ENCODE data around the gene USP33.
A peak's percentile ranks its signal among the peaks of the same experiment; 100 is the strongest.
"Not testable (repeated sequence)": the region's sequence is repeated elsewhere in the genome, so short reads cannot be mapped to it uniquely, and the experiment has no call there.

USP33 gene

DNA sequence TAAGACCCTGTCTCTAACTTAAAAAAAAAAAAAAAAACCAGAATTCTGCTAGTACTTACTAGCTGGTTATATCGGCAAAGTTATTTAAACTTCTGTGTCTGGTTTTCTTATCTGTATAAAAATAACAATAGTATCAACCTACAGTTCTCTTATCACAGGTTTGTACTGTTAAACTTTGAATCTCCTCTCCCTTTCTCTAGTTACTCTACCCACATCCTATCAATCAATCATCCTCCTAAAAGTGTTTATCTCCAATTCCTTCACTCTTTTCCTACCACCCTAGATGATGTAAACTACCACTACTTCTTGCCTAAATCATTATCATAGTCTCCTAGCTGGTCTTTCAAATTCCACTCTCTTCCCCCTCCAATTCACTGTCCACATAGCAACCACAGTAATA, 27.6 kb downstream of the USP33 start:
- DNase-seq = no peak

DNA sequence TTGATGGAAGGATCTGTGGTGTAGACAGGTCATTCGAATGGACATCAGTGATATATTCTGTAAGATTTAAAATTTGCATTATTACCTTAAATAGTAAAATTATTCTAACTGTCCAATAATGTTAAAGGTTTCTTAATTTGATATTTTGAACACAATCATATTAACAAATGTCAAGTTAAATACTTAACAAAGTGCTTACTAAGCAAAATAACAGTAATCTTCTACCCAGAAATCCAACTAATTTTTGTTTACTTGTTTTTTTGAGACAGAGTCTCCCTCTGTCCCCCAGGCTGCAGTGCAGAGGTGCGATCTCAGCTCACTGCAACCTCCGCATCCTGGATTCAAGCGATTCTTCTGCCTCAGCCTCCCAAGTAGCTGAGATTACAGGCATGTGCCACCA, 33.9 kb downstream of the USP33 start:
- no peak for DNase-seq

DNA sequence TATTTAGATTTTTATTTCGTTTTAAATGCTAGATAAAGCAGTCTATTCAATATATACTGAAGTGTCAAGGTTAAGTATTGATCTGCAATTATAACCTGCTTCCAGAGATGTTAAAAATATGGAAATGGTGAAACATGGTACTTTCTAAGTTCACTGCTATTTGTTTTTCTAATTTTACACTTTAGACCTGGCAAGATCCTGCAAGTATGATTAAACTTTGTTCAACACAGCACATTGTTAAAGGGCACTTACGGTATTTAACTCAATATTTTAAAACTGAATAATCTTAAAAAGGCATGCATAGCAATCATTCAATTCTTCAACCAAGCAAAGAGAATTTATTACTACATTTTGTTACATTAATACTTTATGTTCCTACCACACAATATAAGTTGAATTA, 41.5 kb downstream of the USP33 start:
- no peak for DNase-seq

DNA sequence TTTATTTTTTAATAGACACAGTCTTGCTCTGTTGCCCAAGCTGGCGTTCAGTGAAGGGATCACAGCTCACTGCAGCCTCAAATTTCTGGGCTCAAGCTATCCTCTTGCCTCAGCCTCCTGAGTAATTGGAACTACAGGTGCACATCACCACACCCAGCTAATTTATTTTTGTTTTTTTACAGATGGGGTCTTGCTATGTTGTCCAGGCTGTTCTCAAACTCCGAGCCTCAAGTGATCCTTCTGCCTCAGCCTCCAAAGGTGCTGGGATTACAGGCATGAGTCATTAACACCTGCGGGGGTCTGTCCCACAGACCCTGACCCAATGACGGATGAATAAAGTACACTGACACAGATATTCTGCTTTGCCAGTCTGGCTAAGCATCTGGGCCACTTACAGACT, 43.6 kb downstream of the USP33 start:
- no peak for DNase-seq

DNA sequence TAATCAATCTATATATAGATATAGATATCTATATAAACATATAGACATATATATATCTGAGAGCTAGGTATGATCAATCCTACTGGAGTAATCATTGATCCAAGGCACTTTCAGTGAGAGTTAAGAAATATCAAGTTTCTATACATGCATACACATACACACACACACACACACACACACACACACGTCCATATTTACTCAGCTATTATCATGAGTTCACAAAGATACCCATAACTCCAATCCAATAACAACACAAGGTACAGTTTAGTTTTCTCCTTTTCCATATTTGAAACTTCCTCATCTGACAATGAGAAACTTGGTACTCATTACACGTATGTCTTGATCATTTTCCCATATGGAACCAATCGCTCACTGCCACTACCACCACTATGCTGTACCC, 49.9 kb downstream of the USP33 start:
- no peak for DNase-seq

DNA sequence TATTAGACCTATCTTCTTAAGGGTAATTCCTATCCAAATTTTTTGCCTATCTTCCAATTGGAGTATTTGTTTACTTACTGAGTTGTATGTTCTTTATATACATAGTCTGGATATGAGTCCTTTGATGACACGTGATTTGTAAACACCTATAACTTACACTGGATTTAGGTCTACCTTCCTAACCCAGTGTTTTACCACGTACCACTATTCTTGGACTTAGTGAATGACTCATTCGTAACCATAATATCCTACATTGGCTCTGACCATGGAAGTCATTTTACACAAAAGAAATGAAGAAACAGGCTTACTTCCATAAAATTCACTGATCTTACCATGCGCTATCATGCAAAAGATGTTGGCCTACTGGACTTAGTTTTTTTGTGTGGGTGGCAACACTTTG, 53.3 kb downstream of the USP33 start:
- no peak for DNase-seq

DNA sequence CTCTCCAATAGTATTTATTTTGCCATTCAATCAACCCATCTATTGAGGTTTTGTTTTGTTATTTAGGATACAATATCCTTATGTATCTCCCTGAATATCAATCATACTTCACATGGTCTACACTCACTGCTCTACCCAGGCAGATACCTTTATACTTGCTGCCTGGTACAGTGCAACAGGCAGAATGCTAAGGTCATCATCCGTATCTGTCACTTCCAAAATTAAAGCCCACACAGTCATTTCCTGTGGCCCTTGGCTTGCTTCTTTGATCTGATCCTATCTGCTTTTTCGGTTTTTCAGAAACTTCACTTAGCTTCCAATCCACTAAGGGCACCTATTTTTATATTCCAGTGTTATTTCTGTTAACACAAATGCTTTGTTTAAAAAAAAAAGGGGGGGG, 54.9 kb downstream of the USP33 start:
- DNase-seq = no peak

DNA sequence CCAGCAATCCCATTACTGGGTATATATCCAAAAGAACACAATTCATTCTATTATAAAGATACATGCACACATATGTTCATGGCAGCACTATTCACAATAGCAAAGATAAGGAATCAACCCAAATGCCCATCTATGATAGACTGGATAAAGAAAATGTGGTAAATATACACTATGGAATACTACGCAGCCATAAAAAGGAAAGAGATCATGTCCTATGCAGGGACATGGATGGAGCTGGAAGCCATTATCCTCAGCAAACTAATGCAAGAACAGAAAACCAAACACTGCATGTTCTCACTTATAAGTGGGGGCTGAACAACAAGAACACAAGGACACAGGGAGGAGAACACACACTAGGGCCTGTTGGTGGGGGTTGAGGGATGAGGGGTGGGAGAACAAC, 60.0 kb downstream of the USP33 start:
- not testable (repeated sequence) for DNase-seq

DNA sequence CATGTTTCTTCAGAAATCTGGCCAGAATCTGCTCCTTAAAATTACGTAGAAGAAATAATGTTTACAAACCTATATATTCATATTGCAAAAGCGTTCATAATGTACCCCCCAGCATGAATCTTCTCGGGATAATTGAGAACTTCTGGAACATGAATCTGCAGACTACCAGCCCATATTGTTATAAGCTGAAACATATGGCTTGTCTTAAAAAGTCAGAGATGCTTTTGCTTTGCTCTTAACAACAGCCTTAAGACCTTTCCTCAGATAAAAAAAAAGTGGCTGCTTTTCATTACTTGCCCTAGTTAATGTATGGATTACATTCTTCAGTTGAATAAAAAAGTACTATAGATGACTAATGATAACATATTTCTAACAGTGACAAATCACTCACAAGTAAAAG, 62.2 kb downstream of the USP33 start:
- no peak for DNase-seq

DNA sequence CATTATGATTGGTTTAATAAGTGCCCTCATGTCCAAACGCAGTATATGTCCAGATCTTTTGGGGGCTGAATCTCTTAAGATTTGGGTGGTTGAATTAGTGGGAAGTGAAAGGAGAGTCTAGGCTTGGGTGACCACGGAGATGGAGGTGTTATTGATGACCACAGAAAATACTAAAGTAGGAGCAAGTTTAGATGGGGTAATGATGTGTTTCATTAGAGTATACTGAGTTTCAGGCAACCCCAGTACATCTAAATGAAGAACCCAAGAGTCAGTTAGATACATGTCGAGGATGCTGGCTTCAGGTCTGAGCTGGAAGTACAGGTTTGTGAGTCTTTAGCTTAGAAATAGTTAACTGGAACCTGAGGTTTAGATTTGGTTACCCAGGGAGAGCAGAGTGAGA, 70.7 kb downstream of the USP33 start:
- DNase-seq = no peak

DNA sequence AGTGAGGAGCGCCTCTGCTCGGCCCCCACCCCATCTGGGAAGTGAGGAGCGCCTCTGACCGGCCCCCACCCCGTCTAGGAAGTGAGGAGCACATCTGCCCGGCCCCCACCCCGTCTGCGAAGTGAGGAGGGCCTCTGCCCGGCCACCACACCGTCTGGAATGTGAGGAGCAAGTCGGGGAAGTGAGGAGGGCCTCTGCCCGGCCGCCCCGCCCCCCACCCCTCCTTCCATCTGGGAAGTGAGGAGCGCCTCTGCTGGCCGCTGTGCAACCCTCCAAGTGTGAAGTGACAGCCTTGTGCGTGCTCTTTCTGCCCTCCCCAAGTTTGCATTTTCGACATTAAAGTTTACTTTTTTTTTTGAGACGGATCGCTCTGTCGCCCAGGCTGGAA, 72.1 kb downstream of the USP33 start:
- no peak for DNase-seq

DNA sequence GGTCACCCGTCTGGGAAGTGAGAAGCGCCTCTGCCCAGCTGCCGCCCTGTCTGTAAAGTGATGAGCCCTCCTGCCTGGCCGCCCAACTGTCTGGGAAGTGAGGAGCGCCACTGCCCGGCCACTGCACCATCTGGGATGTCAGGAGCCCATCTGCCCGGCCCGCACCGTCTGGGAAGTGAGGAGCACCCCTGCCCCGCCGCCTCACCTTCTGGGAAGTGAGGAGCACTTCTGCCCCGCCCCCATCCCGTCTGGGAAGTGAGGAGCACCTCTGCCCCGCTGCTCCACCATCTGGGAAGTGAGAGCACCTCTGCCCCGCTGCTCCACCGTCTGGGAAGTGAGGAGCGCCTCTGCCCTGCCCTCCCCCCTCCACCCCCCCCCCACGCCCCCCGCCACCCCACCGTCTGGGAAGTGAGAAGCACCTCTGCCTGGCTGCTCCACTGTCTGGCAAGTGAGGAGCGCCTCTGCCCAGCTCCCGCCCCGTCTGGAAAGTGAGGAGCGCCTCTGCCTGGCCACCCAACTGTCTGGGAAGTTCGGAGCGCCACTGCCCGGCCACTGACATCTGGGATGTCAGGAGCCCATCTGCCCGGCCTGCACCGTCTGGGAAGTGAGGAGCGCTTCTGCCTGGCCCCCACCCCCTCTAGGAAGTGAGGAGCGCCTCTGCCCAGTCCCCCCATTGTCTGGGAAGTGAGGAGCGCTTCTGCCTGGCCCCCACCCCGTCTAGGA, 72.7 kb downstream of the USP33 start:
- no peak for DNase-seq

DNA sequence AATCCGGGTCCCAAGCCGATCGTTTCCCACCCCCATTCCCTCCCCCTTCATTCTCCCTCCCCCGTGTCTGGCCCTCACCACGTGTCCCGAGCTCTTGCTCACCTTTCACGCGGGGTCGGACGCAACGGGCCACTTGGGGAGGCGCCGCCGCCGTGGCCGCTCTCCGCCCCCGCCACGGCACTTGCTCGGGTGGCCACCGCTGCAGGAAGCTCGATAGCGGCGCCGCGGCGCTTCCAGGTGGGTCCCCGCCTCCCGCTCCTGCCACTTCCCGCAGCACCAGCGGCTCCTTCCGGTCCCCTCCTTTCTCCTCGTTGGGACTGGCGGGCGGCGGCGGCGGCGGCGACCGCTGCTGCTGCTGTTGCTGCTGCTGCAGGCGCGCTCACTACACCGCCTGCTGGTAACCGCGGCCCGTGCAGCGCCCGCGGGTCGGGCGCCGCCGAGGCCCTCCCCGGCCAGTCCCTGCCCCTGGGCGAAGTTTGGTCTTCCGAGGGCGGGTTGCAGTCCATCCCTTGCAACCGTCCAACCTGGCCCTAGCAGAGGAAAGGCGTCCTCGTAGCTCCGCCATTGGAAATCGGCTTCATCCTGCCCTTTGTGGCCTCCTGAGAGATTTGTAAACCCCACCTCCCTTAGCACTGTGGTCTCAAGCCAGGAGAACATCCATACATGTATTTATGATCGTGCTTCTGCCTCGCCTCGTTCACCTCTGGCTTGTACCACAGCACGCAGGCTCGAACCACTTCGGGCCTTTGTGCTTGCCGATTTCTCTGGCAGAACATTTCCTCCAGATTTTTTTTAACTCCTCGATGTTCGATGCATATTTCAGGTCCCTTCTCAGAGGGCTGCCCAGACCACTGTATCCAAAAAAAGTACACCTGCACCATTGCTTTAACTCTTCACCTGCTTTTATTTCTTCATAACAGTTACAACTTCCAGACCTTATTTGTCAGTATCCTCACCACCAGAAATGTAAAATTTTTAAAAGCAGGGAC, 76.2 kb downstream of the USP33 start:
- peak; percentile 86 for DNase-seq

DNA sequence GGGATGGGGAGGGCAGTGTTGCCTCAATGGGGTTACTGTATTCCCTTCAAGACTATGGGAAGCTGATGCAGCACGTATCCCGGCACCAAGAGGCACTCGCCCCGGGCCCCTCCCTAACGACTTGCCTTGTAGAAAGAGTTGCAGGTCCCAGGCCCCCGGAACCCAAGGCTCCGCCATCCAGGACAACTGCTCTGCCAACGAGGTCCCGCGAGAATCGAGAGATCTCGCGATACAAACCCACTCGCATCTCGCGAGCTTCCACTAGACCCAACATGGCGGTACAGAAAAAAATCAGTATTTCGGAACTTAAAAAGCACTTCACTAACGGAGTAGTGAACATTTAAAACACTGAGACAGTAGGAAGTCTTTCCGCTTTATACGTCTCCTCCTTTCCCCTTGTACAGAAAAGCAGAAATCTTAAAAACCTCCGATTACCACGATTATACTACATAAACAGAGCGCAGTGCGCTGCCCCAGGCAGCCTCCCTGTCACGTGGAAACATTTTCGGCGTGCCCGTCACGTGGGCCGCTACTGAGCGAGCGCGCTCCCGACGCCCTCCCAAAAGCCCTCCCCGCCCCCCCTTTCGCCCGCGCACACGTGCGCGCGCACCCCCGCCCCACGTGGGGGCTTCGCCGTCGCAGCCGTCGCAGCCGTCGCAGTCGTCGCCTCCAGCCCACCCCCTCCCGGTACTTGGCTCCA, 77.0 kb downstream of the USP33 start, which contains the start of gene ZZZ3:
ZZZ3 (minus strand) TSS at position 199 of the 700 bp plus-strand sequence. CDS start 49,304 bp downstream, outside the sequence.
- peak; percentile 93 for DNase-seq

DNA sequence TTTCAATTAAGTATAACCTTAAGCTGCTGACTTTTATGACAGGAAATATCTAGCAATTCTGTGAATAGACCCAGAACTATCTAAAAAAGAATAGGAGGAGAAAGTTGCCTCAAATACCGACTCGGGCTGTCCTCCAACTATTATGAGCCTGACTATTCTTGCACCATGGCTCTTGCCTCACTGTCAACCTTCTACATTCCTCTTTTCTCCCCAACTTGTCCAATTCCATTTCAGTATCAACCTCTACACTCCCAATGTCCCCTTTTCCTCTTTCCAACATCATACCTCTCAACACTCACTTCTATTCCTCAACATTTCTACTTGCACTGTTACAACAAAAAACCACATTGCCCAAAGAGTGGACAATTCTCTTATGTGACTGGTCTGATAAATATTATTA, 79.5 kb downstream of the USP33 start:
- DNase-seq = no peak

DNA sequence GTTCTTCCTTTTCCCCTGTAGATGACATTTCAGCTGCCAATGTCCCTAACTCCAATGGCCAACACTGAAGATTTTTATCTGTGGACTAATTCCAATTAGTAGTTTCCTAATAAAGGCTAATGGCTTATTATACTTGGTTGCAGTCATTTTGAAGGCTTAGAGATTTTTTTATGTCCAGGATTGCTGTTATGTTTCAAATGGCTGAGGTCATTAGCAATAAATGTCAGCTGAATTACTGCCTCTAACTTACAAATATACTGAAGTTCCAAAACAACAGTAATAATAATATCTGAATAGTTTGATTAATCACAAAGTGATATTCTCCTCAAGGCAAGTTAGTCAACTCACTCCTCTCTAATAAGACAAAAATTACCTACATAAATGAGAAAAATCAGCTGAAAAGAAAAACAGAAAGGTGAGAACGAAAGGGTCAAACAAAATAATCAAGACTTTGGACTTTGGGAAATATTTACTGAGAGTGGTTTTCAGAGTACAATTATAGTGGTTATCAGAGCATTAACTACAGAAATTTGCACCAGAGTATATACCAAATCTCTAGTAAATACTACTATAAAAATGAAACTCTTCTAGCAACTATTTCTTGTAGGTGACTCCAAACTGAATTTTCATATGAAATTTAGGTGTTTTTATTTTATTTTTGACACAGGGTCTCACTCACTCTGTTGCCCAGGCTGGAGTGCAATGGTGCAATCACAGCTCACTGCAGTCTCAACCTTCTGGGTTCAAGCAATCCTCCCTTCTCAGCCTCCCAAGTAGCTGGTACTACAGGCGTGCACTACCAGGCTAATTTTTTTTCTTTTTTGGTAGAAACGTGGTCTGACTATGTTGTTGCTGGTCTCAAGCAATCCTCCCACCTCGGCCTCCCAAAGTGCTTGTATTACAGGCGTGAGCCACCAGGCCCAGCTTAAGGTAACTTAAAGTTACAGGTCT, 80.7 kb downstream of the USP33 start:
- DNase-seq = no peak

DNA sequence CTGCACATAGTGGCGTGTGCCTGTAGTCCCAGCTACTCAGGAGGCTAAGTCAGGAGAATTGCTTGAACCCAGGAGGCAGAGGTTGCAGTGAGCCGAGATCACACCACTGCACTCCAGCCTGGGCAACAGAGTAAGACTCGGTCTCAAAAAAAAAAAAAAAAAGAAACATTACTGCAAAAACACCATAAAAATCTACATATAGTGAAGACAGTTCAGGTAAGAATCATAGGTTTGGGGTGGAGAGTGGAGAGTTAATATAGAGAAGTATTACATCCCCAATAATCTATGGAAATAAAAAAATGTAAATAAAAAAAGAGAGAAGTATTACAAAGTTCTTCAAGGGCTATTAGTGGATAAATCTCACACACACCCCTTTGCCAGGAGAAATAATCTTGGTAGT, 84.8 kb downstream of the USP33 start:
- not testable (repeated sequence) for DNase-seq

DNA sequence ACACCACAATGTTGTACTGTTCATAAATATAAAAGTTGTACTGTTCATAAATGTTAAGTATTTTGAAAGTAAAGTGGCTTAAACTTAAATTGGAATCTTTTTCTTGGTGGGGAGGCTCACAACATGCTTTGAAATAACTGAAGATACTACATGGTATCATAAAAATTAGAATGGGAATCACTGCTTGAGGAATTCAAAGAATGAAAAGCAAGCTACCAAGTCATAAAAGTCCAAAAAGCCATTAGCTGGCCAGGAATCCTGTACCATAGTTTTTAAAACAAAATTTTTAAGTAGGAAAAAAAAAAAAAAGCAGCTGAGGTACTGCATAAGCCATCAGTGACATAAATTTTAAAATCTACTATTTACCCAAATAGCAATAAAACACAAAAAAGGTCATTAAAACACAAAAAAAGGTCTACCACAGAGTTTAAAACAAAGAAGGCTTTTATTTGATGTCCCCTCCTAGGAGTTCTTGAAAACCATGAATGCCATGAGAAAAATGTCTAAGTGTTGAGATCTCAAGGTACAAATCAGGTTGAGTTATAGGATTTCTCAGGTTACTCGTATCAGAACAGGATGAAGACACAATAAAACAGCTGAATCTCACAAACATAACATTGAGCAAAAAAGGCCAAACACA, 85.8 kb downstream of the USP33 start:
- DNase-seq = no peak

DNA sequence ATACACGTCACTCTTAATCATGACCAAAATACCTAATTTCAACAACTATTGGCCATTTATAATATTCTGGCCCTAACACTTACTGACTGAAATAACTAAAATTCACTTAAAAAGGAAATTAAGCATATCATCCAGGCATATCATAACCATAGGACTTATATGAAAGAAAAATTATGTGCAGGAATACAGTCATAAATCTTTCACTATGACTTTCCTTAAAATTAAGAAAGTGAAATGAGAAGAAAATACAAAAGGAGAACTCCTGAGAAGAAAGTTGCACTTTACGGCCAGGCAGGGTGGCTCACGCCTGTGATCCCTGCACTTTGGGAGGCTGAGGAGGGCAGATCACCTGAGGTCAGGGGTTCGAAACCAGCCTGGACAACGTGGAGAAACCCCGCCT, 86.6 kb downstream of the USP33 start:
- no peak for DNase-seq

DNA sequence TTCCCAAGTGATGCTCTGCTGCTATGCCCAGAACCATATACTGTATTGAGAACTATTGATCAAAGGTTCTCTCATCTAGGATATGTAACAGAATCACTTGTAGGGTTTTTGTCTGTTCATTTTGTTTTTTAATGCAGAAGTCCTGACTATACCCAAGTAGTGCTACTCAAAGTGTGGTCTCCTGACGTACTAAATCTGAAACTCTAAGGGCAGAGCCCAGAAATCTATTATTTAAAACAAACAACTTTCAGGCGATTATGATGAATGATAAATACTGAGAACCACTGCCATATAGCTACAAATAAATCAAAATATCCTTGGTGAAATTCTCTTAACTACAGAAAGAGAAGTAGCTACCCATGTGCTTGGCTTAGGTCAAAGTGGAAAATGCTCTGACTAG, 87.3 kb downstream of the USP33 start:
- DNase-seq = no peak

DNA sequence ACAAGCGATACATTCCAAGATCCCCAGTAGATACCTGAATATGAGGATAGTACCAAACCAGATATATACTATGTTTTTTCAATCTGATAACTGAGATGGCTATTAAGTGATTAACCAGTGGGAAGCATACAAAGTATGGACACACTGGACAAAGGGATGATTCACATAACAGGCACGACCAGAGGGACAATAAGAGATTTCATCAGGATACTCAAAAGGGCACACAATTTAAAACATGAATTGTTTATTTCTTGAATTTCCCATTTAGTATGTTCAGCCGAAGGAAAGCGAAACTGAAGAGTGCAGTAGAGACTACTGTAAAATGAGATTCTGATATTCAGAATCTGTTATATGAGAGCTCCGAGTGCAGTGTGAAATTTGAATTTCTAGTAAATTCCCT, 87.8 kb downstream of the USP33 start:
- no peak for DNase-seq

DNA sequence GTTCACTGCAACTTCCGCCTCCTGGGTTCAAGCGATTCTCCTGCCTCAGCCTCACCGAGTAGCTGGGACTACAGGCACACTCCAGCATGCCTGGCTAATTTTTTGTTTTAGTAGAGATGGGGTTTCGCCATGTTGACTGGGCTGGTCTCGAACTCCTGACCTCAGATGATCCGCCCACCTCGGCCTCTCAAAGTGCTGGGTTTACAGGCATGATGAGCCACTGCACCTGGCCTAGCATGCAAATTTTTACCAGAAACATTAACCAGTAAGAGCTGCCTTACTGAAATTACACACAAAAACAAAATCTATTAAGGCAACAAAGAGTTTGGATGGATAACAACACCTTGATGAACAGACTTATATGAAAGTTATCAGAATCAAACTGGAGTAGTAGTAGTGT, 89.3 kb downstream of the USP33 start:
- no peak for DNase-seq

All from effector CD4-positive, alpha-beta T cell (primary cell).